SH-SY5Y (cell line): ENCODE measurements around the gene DPP10.

ENCODE experiments used
- GATA2 ChIP-seq: IDR thresholded peaks from 2 replicates; pipeline ENCODE4 v1.6.1; 2011; ENCODE audit warnings: mild to moderate bottlenecking, low read depth, low read length
- GATA3 ChIP-seq: IDR thresholded peaks from 2 replicates; pipeline ENCODE4 v1.6.1; 2011; ENCODE audit warnings: low read depth, mild to moderate bottlenecking, low read length, moderate library complexity

DNA sequence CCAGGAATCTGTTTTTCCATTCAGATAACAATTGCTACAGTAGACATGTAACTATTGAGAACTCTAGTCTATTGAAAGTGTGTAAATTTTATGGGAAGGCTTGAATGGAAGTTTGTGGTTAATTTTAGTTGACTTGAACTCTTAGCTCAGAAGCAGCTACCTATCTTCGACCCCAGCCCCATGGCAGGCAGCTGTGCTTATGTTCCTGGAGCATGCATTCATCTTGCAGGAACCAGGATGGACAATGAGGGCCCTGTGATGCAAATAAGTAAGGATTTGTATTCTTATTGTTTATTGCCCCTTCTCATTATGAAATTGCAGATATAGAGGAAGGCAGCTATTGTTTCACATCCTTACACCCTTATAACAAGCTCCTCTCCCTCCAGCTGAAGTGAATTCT, 1252.2 kb downstream of the DPP10 start:
- TF ChIP-seq GATA3 (no peak), GATA2 (no peak)
